Natural killer cell (primary cell): ENCODE results near the gene SCAF8. TPM values are rescaled to one million over a fixed set of nuclear protein-coding genes. Genes with fewer than 3 reads are reported as not detected.

Experiments used
- ATAC-seq, 3 donors: fragments of 150-1000 bp in 2 of 3; fragments of 200-7000 bp in 1 of 3; cut with Tn5 transposase; 1 replicate in 1 of 3; 2 replicates in 2 of 3; pipeline ENCODE4 v1.10.0; 2021; ENCODE audit warnings: mild to moderate bottlenecking in 2 of 3, moderate library complexity in 2 of 3
- DNase-seq, 2 donors: peaks; one replicate each; pipeline versions ENCODE4 v3.0.0 to v3.0.0-alpha.2; 2013 to 2021; ENCODE audit warnings: mixed read lengths in 1 of 2
- H3K27ac ChIP-seq: one replicate; pipeline ENCODE4 v1.5.1; 2013; ENCODE audit warnings: mild to moderate bottlenecking, low read length
- H3K27me3 ChIP-seq: one replicate; pipeline ENCODE4 v1.6.1; 2013; ENCODE audit warnings: low read length; ENCODE audit not compliant: control insufficient read depth, insufficient read depth
- H3K36me3 ChIP-seq: one replicate; pipeline ENCODE4 v1.6.1; 2013; ENCODE audit warnings: low read length; ENCODE audit not compliant: control insufficient read depth, insufficient read depth
- H3K4me1 ChIP-seq: one replicate; pipeline ENCODE4 v1.6.1; 2013; ENCODE audit warnings: low read length; ENCODE audit not compliant: control insufficient read depth, insufficient read depth
- H3K4me3 ChIP-seq: one replicate; pipeline ENCODE4 v1.5.1; 2013; ENCODE audit warnings: low read length
- H3K9me3 ChIP-seq: one replicate; pipeline ENCODE4 v1.6.1; 2013; ENCODE audit warnings: low read length; ENCODE audit not compliant: control insufficient read depth, insufficient read depth
- H3K27ac Mint-ChIP-seq, 2 donors: one replicate each; pipeline ENCODE4 v1.8.0; 2022; ENCODE audit warnings: mild to moderate bottlenecking in 2 of 2, mixed read lengths in 2 of 2, moderate library complexity in 1 of 2
- H3K27me3 Mint-ChIP-seq, 2 donors: one replicate each; pipeline ENCODE4 v1.8.0; 2022; ENCODE audit warnings: low read depth in 2 of 2, mixed read lengths in 2 of 2
- H3K36me3 Mint-ChIP-seq: one replicate; pipeline ENCODE4 v1.8.0; 2022; ENCODE audit warnings: mixed read lengths
- H3K4me1 Mint-ChIP-seq, 2 donors: one replicate each; pipeline ENCODE4 v1.8.0; 2022; ENCODE audit warnings: mixed read lengths in 2 of 2
- H3K4me3 Mint-ChIP-seq: one replicate; pipeline ENCODE4 v1.8.0; 2022; ENCODE audit warnings: mild to moderate bottlenecking, moderate library complexity, mixed read lengths
- H3K9me3 Mint-ChIP-seq, 2 donors: one replicate each; pipeline ENCODE4 v1.8.0; 2022; ENCODE audit warnings: mixed read lengths in 2 of 2
- WGBS: methylation state at CpG from one replicate; pipeline ENCODE4 v1.1.7; 2013; ENCODE audit warnings: missing lambda C conversion rate; ENCODE audit not compliant: insufficient coverage; 5-methylcytosine and 5-hydroxymethylcytosine counted together
- intact Hi-C: fragments of 100-400 bp; cut with micrococcal nuclease; formaldehyde crosslinking; loops from one replicate; pipeline ENCODE4 v1.14.2; 2022
- total RNA-seq, 4 donors: library from RNA; stranded (reverse); fragments of 120-200 nt in 1 of 4; gene quantifications; one replicate each; pipeline versions ENCODE4 v1.2.3 to v1.2.4, GENCODE V29; 2013 to 2022
- TF ChIP-seq, protein P1 (sequence below): fragments of 200-600 bp; IDR thresholded peaks from one replicate; pipeline ENCODE4 v1.8.0; 2022; ENCODE audit warnings: antibody characterized with exemption

Gene SCAF8
- total RNA-seq, 3 donors from 2014 or later (not counting 1 experiment from before 2014, with no cell fraction given), result 60.0 to 74.3 (median 68.2) TPM

DNA sequence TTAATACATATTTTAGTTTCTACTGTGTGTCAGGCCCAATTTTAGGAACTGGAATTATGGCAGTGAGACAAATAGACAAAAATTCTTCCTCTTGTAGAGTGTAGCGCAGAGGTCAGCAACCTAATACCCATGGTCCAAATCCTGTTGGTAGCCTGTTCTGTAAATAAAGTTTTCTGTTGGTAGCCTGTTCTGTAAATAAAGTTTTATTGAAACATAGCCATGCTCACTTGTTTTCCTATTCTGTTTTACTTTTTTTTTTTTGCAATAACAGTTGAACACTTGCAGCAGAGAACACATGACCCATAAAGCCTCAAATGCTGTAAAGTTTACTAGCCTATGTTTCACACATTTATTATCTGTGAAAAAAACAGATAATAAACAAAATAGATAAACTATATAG lies 87.9 kb downstream of the SCAF8 start:
- TF ChIP-seq, protein P1, sequence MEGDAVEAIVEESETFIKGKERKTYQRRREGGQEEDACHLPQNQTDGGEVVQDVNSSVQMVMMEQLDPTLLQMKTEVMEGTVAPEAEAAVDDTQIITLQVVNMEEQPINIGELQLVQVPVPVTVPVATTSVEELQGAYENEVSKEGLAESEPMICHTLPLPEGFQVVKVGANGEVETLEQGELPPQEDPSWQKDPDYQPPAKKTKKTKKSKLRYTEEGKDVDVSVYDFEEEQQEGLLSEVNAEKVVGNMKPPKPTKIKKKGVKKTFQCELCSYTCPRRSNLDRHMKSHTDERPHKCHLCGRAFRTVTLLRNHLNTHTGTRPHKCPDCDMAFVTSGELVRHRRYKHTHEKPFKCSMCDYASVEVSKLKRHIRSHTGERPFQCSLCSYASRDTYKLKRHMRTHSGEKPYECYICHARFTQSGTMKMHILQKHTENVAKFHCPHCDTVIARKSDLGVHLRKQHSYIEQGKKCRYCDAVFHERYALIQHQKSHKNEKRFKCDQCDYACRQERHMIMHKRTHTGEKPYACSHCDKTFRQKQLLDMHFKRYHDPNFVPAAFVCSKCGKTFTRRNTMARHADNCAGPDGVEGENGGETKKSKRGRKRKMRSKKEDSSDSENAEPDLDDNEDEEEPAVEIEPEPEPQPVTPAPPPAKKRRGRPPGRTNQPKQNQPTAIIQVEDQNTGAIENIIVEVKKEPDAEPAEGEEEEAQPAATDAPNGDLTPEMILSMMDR, result no peak
- Mint-ChIP-seq H3K4me3 (no peak overlapping the region), H3K27me3 (no peaks in the 10 kb centered on the region), H3K36me3 (peaks cover 20% of the 10 kb centered on the region), H3K4me1 (peaks cover 17 to 28% of the 10 kb centered on the region in 2 donors), H3K27ac (peak overlapping the region; percentile 5 to 25), H3K9me3 (no peaks in the 10 kb centered on the region)
- Histone ChIP-seq H3K27me3 (no peaks in the 10 kb centered on the region), H3K4me1 (no peaks in the 10 kb centered on the region), H3K27ac (no peak overlapping the region), H3K9me3 (no peaks in the 10 kb centered on the region), H3K36me3 (peaks cover 89% of the 10 kb centered on the region), H3K4me3 (no peak overlapping the region)
- no peak for ATAC-seq
- intact Hi-C loops, result no loop called here
- 100% methylated on average over 1 of the region's 1 CpG for WGBS
- no peak for DNase-seq

DNA sequence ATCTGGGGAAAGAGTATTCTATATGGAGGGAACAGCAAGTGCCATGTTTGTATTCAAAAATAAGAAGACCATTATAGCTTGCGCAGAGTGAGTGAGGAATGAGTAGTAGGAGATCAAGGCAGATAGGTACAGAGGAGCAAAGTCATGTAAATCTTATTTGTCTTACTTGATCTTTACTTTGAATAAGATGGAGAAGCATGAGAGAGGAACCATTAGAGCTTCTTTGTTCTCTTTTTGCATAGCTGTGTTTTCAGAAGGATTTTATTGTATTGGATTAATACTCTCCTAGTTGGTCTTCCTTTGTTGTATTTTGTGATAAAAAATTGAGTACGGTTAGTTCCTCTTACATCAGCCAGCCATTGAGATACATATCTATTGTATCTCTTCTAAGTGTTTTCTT lies 88.4 kb downstream of the SCAF8 start:
- no peak for ATAC-seq
- Histone ChIP-seq H3K27me3 (no peaks in the 10 kb centered on the region), H3K4me1 (no peaks in the 10 kb centered on the region), H3K36me3 (peaks cover 88% of the 10 kb centered on the region), H3K27ac (no peak overlapping the region), H3K4me3 (no peak overlapping the region), H3K9me3 (no peaks in the 10 kb centered on the region)
- WGBS, result 100% methylated on average over 1 of the region's 2 CpGs
- no peaks in the 10 kb centered on the region for H3K9me3 Mint-ChIP-seq
- intact Hi-C loops, result no loop called here
- DNase-seq, result no peak
- no peak overlapping the region for H3K4me3 Mint-ChIP-seq
- TF ChIP-seq, protein P1, result no peak
- peaks cover 17 to 23% of the 10 kb centered on the region in 2 donors for H3K4me1 Mint-ChIP-seq
- peaks cover 14% of the 10 kb centered on the region for H3K36me3 Mint-ChIP-seq
- no peaks in the 10 kb centered on the region for H3K27me3 Mint-ChIP-seq
- H3K27ac Mint-ChIP-seq, result peak overlapping the region; percentile 5 to 25

DNA sequence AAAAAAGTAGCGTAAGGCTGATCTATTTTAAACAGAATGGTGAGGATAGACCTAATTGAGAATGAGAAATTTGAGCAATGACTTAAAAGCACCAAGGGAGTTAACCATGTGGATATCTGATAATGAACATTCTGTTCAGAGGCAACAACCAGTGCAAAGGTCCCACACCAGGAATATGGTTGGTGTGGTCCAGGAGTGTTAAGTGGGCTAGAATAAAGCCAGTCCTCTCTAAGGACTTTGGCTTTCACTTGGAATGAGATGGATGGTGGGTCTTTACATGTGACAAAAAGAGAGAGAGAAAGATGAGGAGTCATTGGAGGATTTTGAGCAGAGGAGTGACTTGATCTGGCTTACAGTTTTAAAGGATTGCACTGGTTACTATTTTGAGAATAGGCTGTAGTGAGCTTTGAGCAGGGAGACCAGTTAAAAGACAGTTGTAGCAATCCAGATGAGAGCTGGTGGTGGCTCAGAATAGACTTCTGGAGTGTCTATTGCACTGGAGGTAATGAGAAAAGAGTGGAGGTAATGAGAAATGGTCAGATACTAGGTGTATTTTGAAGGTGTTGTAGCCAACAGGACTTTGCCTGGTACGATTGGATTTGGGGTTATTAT lies 89.8 kb downstream of the SCAF8 start:
- intact Hi-C loops, result no loop called here
- Mint-ChIP-seq H3K27ac (peak overlapping the region; percentile 5 to 31), H3K4me3 (no peak overlapping the region), H3K4me1 (peaks cover 17 to 19% of the 10 kb centered on the region in 2 donors), H3K36me3 (peaks cover 10% of the 10 kb centered on the region), H3K27me3 (no peaks in the 10 kb centered on the region), H3K9me3 (no peaks in the 10 kb centered on the region)
- no peak for DNase-seq
- Histone ChIP-seq H3K27ac (no peak overlapping the region), H3K9me3 (no peaks in the 10 kb centered on the region), H3K4me1 (no peaks in the 10 kb centered on the region), H3K36me3 (peaks cover 81% of the 10 kb centered on the region), H3K27me3 (no peaks in the 10 kb centered on the region), H3K4me3 (no peak overlapping the region)
- 92% methylated on average over 2 of the region's 2 CpGs for WGBS
- ATAC-seq, result no peak
- TF ChIP-seq, protein P1, result no peak

DNA sequence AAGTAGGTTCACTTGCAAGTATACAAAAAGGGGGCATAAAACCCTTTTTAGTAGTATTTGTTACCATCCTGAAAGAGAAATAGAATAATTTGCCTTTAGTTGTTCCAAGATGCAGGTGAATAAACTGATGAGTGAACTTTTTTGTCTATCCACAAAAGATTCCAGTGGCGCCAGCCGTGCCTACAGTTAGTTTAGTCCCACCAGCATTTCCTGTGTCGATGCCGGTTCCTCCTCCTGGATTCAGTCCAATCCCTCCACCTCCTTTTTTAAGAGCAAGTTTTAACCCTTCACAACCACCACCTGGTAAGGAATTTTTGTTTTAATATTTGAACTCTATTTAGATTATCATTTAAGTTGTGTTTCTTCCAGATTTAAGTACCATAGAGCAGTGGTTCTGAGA lies 90.9 kb downstream of the SCAF8 start:
- 57% methylated on average over 4 of the region's 4 CpGs for WGBS
- H3K27me3 ChIP-seq, result no peaks in the 10 kb centered on the region
- DNase-seq (no peak), ATAC-seq (no peak)
- Mint-ChIP-seq H3K36me3 (peaks cover 9% of the 10 kb centered on the region), H3K27ac (no peak overlapping the region), H3K9me3 (no peaks in the 10 kb centered on the region), H3K27me3 (no peaks in the 10 kb centered on the region), H3K4me1 (peaks cover 17 to 25% of the 10 kb centered on the region in 2 donors), H3K4me3 (no peak overlapping the region)
- no peaks in the 10 kb centered on the region for H3K4me1 ChIP-seq
- no peak overlapping the region for H3K4me3 ChIP-seq
- H3K27ac ChIP-seq, result no peak overlapping the region
- H3K9me3 ChIP-seq, result no peaks in the 10 kb centered on the region
- intact Hi-C loops, result no loop called here
- H3K36me3 ChIP-seq, result peaks cover 80% of the 10 kb centered on the region
- TF ChIP-seq, protein P1, result no peak
